ENCODE measurements around the gene AOPEP.
"Not testable (repeated sequence)": the region's sequence is repeated elsewhere in the genome, so short reads cannot be mapped to it uniquely, and the experiment has no call there.

The AOPEP gene

DNA sequence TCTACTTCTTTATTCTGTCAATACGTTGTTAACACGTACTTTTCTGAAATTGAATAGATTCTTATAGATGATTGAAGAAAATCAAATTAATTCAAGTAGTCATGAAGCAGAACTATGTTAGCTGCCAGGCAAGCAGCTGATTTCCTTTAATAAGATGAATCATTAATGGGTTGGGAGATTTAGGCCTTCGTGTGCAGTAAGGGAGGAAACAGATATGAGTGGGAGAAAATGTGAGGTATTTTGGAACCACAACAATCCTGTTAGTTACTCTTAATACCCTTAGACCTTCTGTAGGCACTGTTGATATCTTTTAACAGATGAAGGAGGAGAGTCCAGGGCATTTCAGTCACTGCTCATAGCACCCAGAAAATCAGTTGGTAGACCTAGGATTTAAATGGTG is 121.0 kb downstream of the AOPEP start:
- no peak for DNase-seq (ENCODE audit: low read depth in 2 of 2)

DNA sequence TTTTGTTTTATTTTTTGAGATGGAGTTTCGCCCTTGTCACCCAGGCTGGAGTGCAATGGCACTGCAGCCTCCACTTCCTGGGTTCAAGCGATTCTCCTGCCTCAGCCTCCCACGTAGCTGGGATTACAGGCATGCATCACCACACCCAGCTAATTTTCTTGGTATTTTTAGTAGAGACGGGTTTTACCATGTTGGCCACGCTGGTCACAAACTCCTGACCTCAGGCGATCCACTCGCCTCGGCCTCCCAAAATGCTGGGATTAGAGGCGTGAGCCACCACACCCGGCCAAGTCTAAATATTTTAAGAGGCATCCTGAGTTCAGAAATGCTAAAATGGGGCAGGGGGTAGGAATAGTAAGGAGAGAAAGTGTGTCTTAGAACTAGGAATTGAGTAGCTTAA is 122.3 kb downstream of the AOPEP start:
- not testable (repeated sequence) for DNase-seq (ENCODE audit: low read depth in 2 of 2)

DNA sequence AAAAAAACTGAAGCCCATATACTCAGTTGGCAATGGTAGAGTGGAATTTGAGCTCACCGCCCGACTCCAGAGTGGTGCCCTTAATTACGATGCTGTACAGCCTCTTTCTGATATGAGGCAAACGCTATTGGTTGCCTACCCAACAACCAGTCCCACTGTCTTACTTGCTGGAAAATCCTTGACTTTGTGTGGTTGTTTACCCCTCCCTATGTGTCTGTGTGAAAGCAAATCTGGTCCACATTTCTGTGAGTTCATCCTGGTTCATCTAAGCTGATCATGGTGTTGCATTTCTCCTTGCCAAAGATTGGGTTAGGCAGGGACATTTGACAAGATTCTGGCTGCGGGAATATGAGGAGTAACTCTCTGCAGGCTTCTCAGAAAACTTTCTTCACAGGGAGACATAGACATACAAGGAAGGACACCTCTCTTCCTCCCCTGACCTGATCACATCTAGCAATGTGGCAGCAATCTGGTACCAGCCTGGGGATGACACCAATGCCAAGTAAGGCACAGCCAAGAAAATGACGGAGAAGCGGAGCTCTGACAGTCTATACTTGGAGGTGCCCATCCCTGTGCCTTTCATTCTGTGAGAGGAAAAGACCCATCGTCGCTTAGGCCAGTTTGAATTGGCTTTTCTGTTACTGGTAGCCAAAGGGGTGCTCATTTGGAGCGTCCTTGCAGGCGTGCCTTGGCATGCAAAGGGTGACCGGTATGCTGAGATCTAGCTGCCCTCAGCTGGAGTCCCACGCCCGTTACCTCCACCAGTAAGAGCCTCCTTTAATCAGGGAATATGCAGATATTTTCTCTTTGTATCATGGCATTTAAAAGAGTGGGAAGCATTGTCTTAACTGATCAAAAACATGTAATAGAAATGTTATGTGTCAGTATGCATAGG is 124.3 kb downstream of the AOPEP start:
- no peak for DNase-seq (ENCODE audit: low read depth in 2 of 2)

DNA sequence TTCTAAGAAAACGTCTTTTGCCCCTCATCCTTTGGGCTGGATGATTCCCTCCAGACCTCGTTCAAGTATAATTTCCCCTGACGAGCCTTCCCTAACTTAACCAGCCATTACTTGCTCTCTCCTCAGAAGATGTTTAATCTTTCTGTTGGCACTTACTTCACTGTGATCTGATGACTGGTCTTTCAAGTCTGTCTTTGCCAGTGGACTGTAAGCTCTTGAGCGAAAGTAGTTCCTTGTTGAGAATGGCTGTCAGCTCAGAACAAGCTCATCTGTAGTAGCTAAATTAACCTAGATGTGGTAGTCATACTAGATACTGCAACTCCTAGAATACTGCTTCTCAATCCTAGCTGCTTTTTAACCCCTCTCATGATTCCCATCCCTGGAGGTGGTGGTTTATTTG is 125.0 kb downstream of the AOPEP start:
- DNase-seq (ENCODE audit: low read depth in 2 of 2): no peak

DNA sequence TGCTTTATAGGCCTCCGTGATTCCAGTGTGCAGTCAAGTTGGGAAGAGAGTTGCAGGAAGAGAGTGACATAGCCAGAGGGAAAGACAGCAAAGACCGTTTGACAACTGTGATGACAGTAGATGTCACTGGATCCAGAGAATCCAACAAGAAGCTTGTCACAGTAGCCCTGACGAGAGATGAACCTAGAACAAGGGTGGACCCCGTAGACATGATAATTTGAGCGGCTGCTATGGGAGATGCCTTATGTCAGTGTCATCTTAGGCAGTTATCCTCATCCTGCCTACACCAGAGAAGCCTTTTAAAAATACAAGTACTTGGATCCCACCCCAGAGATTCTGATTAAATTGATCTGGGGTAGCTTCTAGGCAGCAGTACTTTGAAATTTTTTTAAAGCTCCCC is 125.4 kb downstream of the AOPEP start:
- no peak for DNase-seq (ENCODE audit: low read depth in 2 of 2)

DNA sequence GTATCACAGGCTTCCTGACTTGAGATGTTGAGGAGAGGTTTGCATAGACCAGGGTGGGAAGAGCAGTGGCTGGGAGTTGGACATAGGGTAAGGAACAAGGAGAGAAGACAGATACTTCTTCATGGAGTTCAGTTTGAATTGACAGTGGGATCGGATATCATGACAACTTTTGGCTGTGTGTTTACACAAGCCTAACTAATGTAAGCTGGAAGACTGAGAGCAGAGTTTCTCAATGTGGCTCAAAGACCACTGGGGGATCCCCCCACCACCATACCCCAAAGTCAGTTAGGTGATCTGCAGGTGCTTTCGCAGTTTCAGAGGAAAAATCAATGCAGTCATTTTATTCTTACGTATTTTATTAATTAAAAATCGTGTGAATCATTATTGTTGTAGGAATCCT is 125.9 kb downstream of the AOPEP start:
- DNase-seq (ENCODE audit: low read depth in 2 of 2): no peak

DNA sequence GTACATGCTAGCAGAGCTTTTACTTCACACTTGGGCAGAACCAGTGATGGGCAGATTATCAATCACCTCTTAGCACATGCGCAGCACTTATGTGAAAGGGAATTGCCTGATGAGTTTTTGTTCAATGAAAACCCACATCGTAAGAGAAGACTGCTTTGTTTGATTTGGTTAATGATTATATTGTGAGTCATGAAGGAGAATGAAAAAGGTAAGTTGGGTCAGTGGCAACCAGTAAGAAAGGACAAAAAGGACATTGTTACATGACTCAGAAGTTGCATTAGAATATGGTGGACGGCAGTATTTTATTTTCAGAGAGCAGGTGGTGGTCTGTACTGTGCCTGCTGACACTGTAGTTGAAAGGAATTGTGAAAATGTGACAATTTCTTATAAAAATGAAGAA is 127.4 kb downstream of the AOPEP start:
- no peak for DNase-seq (ENCODE audit: low read depth in 2 of 2)

DNA sequence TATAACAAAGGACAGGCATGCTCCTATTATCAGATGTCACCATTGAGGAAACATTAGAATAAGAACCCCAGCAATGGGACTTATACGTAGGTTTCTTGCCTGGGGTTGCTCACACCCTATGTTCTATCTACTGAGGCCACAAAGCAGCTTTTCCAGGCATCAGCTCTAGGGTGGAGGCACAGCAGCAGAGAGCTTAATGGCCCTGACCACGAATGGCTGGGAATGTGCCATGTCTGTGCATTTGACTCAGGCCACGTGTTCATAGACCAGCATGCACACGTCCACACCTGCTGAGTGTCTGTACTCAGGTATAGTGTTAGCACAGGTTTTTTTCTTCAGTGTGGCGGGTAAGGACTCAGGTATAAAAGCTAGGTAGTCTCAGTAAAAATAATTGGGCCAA is 129.4 kb downstream of the AOPEP start:
- DNase-seq (ENCODE audit: low read depth in 2 of 2): no peak

DNA sequence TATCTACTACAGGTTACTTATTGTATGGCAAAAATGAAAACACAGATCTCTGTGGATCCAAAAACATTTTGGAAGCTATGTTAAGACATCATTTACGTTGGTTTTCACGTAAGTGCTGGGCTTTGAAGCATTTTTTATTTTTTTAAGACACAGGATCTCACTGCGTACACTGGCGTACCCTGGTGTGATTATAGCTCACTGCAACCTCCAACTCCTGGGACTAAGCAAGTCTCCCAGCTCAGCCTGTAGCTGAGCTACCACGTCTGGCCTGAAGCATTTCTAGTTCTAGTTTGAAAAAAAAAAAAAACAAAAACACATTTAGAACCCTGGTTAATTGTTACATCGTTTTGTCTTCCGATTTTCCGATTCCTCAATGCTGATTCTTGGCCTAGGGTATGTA is 131.3 kb downstream of the AOPEP start:
- DNase-seq (ENCODE audit: low read depth in 2 of 2): no peak

DNA sequence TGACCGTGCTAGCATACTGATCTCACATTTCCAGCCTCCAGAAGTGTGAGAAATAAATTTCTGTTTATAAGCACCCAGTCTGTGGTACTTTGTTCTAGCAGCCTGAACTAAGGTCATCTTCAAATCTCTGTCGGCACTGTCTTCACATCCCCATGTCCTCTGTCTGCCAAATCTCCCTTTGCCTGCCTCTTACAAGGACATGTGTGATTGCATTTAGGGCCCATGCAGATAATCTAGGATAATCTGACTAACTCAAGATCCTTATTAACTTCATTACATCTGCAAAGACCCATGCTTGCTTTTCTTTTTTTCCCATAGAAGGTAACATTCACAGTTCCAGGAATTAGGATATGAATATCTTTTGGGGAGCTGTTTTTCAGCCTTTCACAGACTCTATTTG is 132.7 kb downstream of the AOPEP start:
- DNase-seq (ENCODE audit: low read depth in 2 of 2): no peak

DNA sequence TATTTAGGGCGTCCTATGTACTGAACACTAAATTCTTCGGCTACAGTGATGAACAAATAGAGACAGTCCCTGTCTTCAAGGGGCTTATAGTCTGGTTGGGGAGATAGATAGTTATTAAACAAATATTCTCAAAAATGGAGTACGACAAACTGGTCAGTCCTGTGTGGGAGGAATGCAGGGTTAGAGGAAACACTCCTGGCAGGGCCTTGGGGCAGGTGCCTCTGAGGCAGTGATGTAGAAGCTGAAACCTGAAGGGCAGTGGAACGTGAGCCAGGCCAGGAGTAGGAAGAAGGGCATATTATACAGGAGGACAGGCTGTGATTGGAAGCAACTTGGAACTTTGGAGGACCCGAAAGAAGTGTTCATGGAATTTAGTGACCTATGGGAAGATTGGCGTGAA is 133.4 kb downstream of the AOPEP start:
- DNase-seq (ENCODE audit: low read depth in 2 of 2): no peak

DNA sequence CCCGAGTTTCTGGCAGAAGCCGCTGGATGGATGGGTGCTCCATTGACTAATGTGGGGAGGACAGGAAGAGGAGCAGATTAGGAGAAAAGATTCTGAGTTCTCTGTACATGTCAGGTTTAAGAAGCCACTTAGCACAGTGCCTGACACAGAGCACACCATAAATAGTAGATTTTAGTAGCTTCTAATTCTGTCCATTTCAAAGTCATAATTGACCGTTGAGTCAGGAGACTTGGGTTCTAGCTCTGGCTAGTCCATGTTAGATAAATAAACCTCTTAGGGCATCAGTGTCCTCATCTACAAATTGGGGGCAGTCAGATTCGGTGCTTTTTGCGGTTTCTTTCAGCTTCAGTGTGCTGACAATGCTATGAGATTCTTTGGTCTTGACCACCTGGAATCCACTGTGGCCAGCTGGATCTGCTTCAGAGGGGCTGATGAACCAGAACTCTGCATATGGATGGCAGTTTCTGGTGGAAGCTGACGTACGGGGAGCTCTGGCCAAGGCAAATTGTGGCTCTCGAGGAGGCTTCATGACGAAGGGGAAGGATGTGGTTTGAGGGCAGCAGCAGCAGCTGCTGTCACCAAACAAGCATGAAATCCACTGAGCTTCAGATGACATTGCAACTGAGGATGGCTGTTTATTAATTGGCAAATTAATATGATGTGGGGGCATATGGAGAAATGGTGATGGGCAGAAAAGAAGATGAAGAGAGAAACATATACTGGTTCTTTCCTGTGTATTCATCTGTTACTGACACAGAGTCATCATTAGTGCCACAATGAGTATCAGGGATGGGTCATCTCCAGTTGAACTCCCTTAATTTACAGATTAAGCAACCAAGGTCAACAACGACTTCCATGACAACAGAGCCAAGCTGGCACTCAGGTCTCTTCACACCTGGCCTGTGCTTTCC is 134.4 kb downstream of the AOPEP start:
- peak; percentile 7 to 40 for DNase-seq (ENCODE audit: low read depth in 2 of 2)

DNA sequence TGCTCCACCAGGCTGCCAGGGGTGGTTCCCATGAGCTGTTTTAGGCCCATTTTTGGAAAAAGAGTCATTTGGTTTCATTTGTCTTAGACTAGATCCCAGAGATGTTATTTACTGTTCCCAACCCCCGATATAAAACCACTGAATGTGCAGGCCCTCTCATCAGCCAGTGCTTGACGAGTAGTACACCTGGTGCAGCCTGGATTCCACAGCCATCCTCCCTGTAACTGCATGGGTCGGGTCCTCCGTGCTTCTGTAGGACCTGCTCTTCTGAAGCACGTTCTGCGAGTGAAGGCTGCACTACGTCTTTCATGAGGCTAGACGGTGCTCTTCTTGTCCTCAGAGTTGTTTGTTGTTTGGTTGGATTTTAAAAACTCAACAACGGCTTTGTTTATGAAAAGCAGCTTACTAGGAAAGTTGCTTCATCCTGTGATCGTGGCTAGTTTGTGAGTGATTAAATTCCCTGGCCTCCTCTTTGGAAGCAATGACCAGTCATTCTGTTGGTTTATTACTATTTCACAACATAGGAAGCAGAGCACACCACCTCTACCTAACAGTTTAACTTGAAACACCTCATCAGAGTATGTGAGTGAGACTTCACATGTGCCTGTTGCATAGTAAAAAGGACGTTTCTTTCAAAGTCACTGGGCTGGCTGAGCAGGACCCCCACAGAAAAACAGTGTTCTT is 135.2 kb downstream of the AOPEP start:
- DNase-seq (ENCODE audit: low read depth in 2 of 2): no peak

DNA sequence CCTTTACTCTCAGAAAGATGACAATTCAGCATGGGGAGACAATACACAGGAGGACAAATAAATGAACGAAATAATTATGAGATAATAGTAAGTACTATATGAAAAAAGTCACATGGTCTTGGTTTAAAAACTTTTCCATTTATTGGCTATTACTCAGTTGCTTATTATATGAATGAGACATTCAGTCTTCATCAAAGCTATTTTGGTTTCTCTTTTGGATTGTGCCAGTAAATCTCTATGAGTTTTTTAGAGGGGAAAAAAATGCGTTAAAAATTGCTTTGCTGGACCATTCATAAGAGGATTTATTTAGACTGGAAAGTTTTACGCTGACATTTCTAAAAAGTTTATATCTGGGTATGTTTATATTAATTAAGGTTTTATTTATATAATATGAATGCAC is 137.7 kb downstream of the AOPEP start:
- DNase-seq (ENCODE audit: low read depth in 2 of 2): no peak

DNA sequence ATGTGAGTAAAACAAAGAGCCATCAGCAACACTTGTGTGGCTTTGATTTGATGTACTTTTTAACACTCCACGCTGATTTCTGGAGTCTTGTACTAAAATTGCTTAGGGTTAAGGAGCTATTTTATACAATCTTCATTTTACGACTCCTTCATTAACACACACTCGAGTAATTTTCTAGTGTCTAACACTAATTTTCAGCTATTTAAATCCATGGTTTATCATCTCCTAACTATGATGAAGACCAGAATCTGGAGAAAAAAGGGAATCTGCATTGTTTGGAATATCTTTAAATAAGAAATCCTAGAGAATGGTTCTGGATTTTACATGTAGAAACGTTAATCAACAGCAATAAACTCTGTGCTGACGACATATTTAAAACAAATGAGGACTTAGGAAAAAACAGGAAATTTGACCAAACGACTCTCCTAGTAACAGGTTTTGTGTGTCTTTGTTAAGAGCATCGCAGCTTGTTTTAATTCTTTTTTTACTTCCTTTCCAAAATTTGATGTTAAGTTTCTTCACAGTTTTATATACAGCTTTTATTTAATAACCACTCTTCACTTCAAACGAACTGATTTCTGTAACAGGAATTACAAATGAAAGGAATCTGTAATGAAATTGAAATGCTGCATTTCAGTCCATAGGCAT is 138.5 kb downstream of the AOPEP start:
- no peak for DNase-seq (ENCODE audit: low read depth in 2 of 2)

DNA sequence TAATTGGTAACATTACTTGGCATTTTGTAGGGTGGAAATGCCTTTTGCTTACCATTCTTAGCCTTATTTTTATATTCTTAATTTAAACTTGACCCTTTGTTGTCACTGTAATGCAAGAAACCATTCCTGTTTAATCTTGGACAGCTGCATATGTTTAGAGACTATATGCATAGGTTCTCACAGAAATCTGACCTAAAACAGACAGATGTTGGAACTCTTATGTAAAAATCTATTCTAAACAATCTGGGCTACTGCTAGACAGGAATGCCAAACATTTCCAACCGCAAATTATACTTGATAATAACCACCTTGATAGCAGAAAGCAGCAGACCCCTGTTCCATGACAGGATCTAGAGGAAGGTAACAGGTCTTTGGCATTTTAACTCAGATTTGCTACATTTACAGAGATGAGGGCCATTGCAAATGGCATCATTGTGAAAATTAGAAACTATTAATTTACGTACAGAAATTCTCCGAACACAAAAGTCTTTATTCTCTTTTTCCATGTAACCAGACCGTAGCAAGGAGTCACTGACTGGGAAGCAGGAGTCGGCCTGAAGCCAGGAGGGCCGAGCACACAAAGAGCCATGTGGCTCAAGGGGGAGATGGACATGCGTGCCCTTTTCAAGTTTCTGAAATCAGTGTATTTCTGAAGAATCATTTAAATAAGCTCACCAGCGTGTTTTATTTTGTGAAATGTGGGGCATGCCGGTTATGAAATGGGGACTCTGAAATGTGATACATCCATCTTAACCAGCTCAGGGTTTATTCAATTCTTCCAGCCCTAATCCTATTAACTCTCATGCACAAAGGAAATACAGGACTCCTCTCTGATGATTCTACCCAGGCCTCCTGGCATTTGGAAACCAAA is 139.3 kb downstream of the AOPEP start:
- no peak for DNase-seq (ENCODE audit: low read depth in 2 of 2)

DNA sequence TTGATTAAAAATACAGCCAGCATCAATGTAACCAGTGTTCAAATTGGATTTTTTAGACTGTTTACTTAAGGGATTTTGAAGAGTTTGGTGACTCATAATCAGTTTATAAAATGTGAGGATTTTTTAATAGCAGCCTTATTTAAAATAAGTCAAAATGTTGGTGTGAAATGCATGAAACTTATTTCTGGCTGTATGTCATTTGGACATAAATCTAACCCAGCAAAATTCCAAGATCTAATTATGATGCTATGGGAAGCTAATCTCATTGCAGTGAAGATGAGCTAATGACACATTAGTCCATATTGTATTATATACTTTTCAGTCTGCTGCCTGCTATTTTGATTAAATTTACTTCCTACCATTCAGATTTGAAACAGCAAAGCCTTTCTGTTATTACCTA is 140.3 kb downstream of the AOPEP start:
- no peak for DNase-seq (ENCODE audit: low read depth in 2 of 2)

DNA sequence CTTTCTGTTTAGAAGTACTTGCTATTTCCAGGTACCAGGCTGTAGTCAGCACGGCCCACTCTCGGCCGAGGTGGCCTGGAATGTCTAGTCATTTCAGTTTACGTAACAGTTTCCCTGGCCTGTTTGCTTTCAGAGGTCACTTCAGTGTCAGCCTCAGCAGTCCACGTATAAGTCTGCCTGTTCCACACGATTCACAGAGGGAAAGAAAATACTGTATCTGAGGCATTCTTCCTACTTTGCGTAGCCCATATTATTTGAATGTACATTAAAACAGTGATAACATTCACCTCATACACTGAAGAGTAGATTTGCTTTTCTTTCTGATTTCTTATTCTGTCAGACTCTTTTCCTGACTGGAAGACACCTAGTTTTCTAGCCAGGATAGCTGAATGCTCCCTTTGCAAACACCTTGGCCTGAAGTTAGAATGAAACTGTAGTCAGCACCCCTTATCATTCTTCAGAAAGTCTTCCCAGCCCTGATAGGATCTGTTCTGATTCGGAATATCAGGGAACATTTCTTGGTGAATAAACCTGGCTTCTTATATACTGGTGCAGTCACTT is 140.9 kb downstream of the AOPEP start:
- DNase-seq (ENCODE audit: low read depth in 2 of 2): no peak

DNA sequence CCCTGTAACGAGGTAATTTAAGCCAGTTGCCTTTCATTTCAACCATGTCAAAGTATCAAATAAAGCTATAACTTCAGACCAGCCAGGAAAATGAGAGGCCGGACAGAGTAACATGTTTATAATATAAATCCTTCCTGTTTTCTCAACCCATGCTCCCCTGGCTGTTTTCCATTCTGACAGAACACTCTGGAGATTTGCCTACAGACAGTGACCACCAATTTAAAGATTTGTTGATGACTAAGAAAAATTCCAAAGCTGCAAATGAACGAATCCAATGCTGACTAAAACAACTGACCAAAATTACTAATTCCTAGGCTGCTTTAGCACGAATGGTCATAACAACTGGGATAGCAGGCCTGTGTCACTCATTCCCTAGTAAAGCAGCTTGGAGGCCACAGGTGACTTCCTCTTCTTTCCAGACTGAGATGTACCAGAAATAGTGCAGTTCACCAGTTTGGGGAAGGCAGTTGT is 141.4 kb downstream of the AOPEP start:
- DNase-seq (ENCODE audit: low read depth in 2 of 2): no peak

DNA sequence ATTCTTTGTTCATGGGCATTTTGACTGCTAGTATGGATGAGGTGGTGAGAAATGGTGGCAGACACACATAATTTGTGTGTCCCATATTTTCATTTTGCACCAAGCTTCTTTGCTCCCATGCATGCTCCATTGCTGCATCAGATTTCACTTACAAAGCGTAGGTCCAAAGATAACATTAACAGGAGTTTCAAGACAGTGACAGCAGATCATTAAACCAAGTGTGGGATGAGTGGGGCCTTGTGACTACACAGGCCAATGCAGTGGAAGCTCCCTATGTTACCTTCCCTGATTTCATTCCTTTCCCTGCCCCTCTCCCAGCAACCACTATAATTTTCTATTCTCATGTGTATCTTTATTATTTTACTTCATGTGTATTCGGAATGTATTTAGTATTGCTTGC is 142.0 kb downstream of the AOPEP start:
- no peak for DNase-seq (ENCODE audit: low read depth in 2 of 2)
